GM19099 (cell line): Measurements from ENCODE around the gene CEP170B.

Experiments used
- POLR2A ChIP-seq: IDR thresholded peaks from 3 replicates; pipeline ENCODE4 v1.6.1; 2011; ENCODE audit warnings: low read depth; ENCODE audit not compliant: insufficient read length; ENCODE audit errors: extremely low read depth

The CEP170B gene

DNA sequence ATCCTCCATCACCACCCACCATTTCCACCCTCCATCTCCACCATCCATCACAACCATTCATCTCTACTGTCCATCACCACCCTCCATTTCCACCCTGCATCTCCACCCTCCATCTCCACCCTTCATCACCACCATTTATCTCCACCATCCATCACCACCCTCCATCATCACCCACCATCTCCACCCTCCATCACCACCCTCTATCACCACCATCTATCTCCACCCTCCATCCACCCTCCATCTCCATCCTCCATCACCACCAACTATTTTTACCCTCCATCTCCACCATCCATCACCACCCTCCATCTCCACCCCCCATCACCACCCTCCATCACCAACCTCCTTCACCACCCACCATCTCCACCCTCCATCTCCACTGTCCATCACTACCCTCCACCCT lies 4.7 kb upstream of the CEP170B start:
- no peak for TF ChIP-seq POLR2A

DNA sequence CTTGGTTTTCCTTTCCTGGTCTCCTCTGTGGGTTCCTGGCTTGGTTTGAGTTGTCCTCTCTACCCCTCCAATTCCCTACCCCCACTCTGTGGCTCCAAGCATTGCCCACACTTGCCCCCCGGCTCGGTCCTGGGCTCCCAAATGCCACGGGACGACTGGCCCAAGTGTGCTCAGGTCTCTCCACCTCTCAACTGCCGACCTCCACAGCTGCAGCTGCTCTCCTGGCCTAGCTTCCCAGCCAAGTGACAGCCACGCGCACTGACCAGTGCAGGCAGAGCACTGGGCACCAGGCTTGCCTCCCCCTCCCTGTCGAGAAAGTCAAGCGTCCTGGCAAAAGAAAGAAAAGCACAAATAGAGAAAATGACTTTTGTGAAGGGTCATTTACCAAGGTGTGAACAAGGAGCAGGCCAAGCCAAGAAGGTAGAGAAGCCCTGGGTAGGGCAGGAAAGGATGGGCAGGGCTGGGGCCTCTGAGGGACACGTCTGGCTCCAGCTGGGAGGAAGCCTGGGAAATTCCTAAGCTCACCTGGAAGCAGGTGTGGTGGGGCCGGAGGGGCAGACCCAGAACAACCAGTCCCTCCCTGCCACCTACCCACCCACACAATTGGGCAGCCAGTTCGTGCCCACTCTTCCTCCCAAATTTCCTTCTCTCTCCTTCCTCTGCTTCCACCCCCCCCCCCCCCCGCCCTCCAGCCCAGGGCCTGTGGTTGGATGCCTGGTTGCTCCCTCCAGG lies 1.8 kb upstream of the CEP170B start:
- no peak for TF ChIP-seq POLR2A

DNA sequence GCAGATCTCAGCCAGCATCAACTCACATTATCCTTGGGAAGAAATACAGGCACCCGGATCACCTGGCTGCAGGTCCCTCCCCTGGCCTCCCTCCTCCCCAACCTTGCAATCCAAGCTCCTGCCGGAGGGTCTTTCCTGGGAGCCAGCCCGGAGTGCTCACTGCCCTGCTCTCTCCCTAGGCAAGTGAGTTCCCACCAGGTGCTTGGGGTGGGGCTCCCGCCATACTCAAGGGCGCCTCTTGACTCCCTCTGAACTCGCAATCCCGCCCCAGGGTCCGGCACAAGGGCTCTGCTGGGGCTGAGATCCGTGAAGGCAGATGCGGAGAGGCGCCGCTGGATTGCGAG lies 1.2 kb upstream of the CEP170B start:
- no peak for TF ChIP-seq POLR2A

DNA sequence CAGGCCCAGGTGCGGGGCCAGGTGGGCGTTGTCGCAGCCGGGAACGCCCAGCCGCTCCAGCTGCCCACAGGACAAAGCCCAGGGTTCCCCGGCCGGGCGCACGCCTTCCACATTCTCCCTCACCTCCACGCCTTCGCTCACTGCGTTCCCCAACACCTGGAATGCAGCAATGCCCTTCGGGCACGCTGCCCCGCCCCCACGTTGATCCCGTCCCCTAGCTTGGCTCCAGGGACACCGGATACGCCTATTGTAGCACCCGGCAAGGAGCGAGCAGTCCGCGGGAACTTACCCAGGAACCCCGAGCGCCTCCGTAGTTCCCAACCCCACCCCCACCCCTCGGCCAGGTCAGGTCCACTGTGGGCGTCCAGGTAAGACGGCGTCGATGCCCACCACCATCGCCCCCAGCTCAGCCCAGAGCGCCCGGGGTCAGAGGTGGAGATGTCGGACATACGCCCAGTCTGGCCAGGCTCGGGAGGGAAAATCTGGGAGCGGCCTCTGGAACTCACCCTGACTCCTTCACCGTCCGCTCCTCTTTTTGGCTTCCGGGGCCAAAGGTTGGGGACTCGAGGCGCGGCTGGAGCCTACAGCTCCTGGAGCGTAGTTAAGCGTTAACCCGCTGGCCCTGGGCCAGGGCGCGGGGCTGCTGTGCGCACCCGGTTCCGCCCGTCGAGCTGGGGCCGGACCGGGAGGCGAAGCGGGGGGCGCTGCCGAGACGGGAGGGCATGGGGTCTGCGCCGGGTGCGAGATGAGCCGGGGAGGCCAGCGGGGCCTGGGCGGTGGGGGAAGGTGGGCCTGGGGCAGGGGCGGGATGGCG lies 594 bp upstream of the CEP170B start:
- TF ChIP-seq POLR2A = no peak

DNA sequence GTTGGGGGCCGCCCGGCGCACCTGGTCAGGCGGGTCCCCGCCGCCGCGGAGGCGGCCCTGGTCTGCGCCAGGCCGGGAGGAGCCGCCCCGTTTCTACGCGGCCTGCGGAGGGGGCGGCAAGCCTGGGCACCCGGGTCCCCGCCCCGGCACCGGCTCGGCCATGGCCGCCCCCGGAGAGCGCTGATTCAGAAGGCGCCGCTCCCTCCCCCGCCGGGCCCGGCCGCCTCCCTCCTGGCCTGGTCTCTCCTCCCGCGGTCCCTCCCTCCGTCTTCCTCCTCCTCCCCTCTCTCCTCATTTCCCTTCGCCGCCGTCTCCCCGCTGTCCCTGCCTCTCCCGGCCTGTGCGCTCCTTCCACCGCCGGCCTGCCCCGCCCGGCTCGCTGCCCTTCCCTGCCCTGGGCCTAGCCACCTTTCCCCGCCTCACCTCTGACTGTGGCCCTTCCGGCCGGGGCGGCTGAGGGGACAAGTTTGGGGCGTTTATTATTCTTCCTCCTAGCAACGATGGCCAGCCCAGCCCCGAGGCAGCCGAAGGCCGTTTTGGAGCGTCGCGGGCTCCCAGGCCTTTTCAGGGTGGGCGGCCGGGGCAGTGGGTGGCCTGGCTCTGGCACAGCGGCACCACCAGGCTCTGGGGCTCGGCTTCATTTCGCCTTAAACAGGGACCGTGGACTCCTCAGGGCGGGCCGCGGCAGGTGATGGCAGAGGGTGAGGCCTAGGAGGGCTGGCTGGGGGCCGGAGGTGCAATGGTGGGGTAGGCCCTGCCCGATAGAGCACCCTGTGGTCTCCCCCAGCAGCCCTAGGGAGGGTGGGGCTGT lies 768 bp downstream of the CEP170B start:
- TF ChIP-seq POLR2A = no peak

DNA sequence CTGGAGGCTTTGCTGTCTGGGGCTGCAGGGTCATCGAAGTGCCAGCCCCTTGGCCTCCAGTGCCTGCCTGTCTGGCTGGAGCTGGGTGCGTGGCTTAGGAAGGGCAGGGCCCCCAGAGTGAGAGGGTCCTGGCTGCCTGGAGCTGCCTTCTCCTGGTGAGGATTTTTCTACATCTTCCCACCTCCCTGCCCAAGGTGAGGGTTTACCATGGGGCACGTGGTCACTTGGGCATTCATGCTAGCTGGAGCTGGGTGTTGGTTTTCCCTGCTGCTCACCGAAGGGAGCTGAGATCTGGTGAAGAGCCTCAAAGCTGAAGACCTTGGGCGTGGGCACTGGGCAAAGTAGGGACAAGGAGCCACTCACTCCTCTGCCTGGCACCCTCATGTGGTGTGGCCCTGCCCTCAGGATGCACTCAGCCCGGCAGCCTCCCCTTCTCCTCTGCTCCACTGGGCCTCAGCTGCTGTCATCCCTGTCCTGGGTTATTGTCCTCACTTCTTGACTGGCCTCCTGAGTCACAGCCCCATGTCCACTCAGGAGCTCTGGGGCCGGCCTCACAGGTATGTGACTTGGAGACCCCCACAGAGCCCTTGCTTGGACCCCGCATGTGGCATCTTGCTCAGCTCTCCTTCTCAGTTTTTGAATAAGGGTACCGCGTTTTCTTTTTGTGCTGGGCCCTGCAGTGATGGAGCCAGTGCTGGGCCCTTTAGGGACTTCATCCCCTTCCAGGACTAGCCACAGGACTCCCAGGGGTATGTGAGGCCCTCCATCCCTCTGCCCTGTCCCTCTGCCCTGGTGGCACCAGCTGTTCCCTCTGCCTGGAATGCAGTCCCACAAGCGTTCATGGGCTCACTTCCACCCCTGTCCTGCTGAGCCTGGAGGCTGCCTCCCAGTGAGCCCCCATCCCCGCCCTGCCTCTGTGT lies 1.6 kb downstream of the CEP170B start:
- no peak for TF ChIP-seq POLR2A

DNA sequence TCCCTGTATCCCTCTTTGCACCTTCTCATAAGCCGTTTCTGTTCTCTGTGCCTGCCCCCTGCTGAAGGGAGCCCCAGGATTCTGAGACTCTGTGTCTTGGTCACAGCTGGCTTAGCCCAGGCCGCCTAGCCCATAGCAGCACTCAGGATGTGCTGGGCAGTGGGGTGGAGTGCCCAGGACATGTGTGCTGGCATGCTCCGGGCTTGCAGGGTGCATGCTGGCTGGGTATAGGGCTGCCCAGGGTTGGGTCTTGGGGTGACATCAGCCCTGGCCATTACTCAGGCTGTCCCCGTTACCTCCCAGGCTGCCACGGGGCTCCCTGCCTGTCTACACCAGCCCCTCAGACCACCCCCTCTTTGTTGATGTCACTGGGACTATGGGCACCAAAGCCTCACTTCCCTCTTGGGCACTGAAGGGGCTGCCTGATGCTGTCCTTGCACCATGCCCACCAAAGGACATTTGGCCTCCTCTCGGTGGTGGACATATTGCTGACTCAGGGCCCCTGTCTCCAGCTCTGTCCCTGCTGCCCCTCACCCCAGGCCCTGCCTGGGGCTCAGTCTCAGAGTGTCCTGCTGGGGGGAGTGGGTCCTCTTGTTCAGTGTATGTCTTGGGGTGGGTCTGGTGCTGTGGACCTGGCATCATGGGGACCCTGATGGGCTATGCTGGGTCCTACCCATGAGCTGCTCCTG lies 2.4 kb downstream of the CEP170B start:
- no peak for TF ChIP-seq POLR2A

DNA sequence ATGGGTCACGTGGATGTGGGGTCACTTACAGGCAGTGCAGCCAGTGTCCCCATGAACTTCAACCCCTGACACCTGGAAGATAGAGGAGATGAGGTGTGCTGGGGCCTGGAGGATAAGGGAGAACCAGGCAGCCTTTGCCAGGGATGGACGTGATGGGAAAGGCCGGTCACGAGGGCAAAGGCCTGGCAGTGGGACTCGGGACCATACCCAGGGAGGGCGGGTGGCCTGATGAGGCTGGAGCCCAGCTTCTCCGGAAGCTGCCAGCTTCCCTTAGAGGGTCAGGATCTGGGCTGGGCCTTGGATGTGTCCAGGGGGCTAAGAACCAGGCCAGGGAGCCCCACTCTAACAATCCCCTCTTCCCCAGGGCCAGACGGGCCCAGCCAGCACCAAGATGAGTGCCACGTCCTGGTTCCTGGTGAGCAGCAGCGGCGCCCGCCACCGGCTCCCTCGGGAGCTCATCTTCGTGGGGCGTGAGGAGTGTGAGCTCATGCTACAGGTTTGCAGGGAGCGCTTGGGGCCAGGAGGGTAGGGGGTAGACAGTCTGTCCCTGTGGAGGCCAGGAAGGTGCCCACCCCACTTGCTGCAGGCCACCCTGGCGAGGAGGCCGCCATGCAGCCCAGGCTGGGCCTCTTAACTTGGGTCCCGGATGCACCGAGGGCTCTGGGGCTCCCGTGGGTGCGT lies 3.1 kb downstream of the CEP170B start:
- TF ChIP-seq POLR2A = no peak

DNA sequence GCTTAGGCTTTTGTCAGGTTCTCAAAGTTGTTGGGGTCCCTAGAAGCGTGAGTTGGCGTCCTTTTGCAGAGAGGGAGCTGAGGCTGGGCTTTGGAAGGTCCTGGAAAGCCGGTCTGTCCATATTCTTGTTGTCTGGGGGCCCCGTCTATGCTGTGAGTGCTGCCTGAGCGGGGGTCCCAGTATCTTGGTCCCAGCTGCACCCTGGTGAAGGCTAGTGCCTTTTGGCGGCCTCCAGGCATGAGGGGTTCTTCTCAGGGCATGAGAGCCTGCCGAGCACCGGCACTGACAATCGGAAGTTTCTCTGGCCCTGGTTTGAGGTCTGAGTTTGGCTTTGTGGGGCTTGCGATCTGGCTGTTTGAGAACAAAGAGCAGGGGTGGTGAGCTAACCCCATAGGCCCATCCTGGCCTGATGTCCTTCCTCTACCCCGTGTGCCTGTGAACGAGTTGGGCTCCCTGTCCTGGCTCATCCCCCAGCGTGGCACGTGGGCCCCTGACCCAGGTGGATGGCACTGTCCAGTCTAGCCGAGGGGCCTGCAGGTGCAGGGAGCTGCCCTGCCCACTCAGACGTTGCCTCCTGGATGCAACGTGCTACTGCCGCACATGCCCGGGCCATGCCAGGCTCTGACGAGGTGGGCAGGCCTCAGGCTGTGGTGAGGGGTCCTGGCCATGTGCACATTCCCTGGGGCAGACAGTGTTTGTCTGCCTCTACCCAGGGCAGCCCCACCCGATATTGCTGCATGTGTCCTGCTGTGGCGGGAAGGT lies 3.9 kb downstream of the CEP170B start:
- TF ChIP-seq POLR2A = no peak

DNA sequence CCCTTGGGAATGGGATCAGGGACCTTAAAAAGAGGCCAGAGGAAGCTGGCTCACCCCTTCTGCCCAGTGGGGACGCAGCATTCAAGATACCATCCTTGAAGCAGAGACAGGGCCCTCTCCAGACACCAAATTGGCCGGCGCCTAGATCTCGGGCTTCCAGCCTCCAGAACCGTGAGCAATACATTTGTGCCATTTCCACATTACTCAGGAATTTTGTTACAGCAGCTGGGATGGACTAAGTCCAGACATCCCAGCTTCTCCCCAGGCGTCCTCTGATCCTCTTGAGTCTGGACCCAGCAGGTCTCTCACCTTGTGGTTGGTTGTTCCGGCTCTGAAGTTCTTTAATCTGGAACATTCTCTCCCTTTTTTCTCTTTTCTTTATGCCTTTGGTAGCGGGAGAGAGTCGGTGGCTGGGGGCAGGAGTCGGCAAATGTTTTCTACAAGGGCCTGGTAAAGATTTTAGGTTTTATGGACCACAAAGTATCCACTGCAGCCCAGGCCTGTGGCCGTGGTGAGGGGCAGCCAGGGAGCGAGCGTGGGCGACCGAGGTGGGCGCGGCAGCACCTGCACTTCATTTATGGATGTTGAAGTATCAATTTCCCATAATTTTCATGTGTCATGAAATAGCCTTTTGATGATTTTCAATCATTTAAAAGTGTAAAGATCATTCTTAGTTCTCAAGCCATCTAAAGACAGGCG lies 4.8 kb downstream of the CEP170B start:
- no peak for TF ChIP-seq POLR2A

DNA sequence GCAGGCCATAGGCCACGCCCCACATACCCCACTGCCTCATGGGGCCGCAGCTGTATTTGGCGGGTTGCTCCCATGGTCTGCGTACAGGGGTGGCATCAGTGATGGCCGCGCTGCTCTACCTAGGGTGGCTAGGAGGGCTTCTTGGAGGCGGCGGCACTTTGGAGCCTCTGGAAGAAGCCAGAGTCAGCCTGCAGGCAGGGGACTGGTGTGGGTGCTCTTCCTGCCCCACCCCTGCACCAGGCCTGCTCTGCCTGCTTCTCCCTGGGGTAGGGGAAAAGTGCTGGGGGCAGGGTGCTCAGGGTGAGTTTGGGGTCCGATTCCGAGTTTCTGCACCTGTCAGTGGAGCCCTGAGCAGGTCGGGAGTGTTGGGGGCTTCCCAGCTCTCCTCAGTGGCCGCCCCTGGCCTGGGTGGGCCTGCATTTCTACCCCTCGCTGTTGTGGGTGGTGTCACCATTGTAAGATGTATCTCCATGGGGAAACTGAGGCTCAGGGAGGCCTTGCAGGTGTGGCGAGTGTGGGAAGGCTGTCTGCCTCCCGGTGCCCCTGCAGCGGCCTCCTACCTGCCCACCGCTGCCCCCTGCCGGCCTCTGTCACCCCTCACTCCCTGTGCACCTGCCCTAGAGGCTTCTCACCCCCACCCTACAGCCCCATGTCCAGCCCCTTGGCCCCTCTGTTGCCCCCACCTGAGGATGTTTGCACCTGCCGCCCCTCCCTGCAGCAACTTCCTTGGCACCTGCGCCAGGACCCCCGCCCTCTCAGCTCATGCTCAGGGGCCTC lies 5.5 kb downstream of the CEP170B start:
- TF ChIP-seq POLR2A = no peak
